Keratinocyte (primary cell): Measurements from ENCODE around the gene VARS1. TPM values are rescaled to one million over a fixed set of nuclear protein-coding genes. Genes with fewer than 3 reads are reported as not detected.

ENCODE experiments used
- DNase-seq: peaks from one replicate; pipeline ENCODE4 v3.0.0-alpha.2; 2011; ENCODE audit warnings: low read depth, missing footprints, low spot score
- FAIRE-seq: peaks from 2 replicates; lab custom pipeline; 2011; peaks lifted over from hg19 to GRCh38; lab: Jason Lieb, UNC
- H2AFZ ChIP-seq: 2 replicates; pipeline ENCODE4 v1.6.0; 2012; ENCODE audit warnings: low read length, control low read depth, inconsistent platforms; ENCODE audit not compliant: control insufficient read depth
- H3K27ac ChIP-seq: 2 replicates; pipeline ENCODE4 v1.5.1; 2011; ENCODE audit warnings: low read length; ENCODE audit not compliant: control insufficient read depth, insufficient read depth
- H3K27me3 ChIP-seq: 3 replicates; pipeline ENCODE4 v1.6.0; 2011; ENCODE audit warnings: low read length; ENCODE audit not compliant: control insufficient read depth, insufficient read depth; ENCODE audit errors: extremely low read depth
- H3K36me3 ChIP-seq, 2 experiments: 2 replicates in 1 of 2; 3 replicates in 1 of 2; pipeline ENCODE4 v1.5.1; 2011; ENCODE audit warnings: low read length in 2 of 2, mild to moderate bottlenecking in 1 of 2; ENCODE audit not compliant: control insufficient read depth in 2 of 2, insufficient read depth in 2 of 2; ENCODE audit errors: extremely low read depth in 1 of 2
- H3K4me1 ChIP-seq: 3 replicates; pipeline ENCODE4 v1.5.1; 2011; ENCODE audit warnings: low read length; ENCODE audit not compliant: control insufficient read depth, insufficient read depth; ENCODE audit errors: extremely low read depth
- H3K4me2 ChIP-seq: 3 replicates; pipeline ENCODE4 v1.6.0; 2011; ENCODE audit warnings: low read depth, low read length; ENCODE audit not compliant: control insufficient read depth, insufficient read depth; ENCODE audit errors: extremely low read depth
- H3K4me3 ChIP-seq, 3 experiments: fragments of 200-600 bp in 1 of 3; sonication (generic) in 1 of 3; 2 replicates in 2 of 3; 3 replicates in 1 of 3; pipeline ENCODE4 v1.5.1; 2011 to 2016; ENCODE audit warnings: low read length in 3 of 3, mild to moderate bottlenecking in 3 of 3, control low read depth in 2 of 3, inconsistent platforms in 1 of 3, low read depth in 1 of 3, mixed read lengths in 1 of 3, mixed run types in 1 of 3, moderate library complexity in 1 of 3; ENCODE audit not compliant: control insufficient read depth in 2 of 3, insufficient read depth in 2 of 3; ENCODE audit errors: extremely low read depth in 1 of 3
- H3K79me2 ChIP-seq: 2 replicates; pipeline ENCODE4 v1.6.0; 2012; ENCODE audit warnings: low read length; ENCODE audit not compliant: control insufficient read depth, insufficient read depth
- H3K9ac ChIP-seq: 3 replicates; pipeline ENCODE4 v1.6.0; 2011; ENCODE audit warnings: low read length; ENCODE audit not compliant: control insufficient read depth, insufficient read depth; ENCODE audit errors: extremely low read depth
- H3K9me1 ChIP-seq: 3 replicates; pipeline ENCODE4 v1.6.0; 2011; ENCODE audit warnings: low read length; ENCODE audit not compliant: control insufficient read depth, insufficient read depth; ENCODE audit errors: extremely low read depth
- H3K9me3 ChIP-seq: 2 replicates; pipeline ENCODE4 v1.5.1; 2012; ENCODE audit warnings: low read depth, low read length; ENCODE audit not compliant: control insufficient read depth
- H4K20me1 ChIP-seq: 3 replicates; pipeline ENCODE4 v1.6.0; 2011; ENCODE audit warnings: low read length; ENCODE audit not compliant: control insufficient read depth, insufficient read depth; ENCODE audit errors: extremely low read depth
- EZH2 ChIP-seq: IDR thresholded peaks from one replicate; pipeline ENCODE4 v1.6.1; 2012; ENCODE audit warnings: inconsistent platforms, mild to moderate bottlenecking, low read length, moderate library complexity
- dilution Hi-C: fragments of 300-500 bp; cut with MboI; formaldehyde crosslinking; loops from one replicate; pipeline ENCODE4 v1.7.0; 2020; ENCODE audit warnings: low sequenced_read_pairs; ENCODE audit not compliant: extremely low pct_ligation_motif_present
- polyA plus RNA-seq, 5 experiments: library from polyadenylated mRNA; depleted of rRNA in 3 of 5; stranded (reverse) in 3 of 5; stranded (forward) in 1 of 5; unstranded in 1 of 5; fragments of >200 nt; gene quantifications; 1 replicate in 1 of 5; 2 replicates in 3 of 5; 3 replicates in 1 of 5; pipeline versions ENCODE4 v1.2.1 to v1.2.3, GENCODE V29; 2011 to 2012; ENCODE audit warnings: missing spikeins in 2 of 5, low read depth in 1 of 5, low replicate concordance in 1 of 5
- TF ChIP-seq, protein P1 (sequence below), 3 experiments: IDR thresholded peaks in 1 of 3; conservative IDR thresholded peaks in 1 of 3; optimal IDR thresholded peaks in 1 of 3; 2 replicates in 2 of 3; 3 replicates in 1 of 3; pipeline versions ENCODE3 to v1.5.1; 2011; ENCODE audit warnings: low read length in 3 of 3, mild to moderate bottlenecking in 3 of 3, moderate library complexity in 2 of 3, control low read depth in 1 of 3, inconsistent platforms in 1 of 3; ENCODE audit not compliant: insufficient read depth in 2 of 3; ENCODE audit errors: extremely low read depth in 1 of 3

Gene VARS1
- polyA plus RNA-seq, 1 donor (not counting 4 experiments of a cell fraction or from before 2014, with no cell fraction given) = 26.3 TPM

DNA sequence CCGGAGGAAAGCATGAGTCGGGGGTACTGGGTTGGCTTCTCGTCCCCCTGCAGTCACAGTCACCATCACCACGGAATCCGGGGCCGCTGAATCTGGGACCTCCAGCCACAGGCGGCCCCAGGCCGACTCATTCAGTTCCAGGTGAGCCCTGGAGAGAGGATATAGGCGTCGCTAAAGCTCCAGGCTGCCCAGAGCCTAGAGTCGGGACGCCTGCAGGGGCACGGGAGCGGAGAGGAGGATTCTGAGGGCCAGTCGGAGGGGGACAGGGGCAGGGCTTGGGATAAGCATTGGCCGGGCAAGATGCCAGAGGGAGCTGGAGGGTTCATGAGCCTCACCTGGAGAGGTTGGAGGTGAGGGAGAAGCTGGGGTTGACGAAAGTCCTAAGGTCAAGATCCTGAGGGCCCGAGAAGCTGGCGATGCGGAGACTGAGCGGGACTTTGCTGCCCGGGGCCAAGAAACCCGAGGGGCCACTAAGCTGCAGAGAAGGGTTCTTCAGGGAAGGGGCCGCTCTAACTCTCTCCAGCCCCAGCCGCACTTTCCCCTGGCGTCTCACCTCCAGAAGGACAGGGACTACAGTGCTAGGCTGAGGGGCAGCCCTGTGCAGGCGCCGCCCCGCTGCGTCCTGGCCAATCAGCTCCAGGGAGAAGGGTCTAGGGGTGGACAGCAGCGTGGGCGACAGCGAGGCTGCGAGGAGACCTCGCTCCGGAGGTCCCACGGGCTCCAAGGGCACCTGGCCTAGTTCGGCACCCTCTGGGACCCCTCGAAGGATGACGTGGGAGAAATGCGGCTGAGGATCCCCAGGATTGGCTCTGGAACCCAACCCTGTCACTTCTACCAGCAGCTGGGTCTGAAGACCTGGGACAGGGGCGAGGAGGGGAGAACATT, 29.4 kb downstream of the VARS1 start:
- Histone ChIP-seq H3K4me1 (peaks cover 7% of the 10 kb centered on the region), H2AFZ (no peak overlapping the region), H4K20me1 (no peaks in the 10 kb centered on the region), H3K27me3 (no peaks in the 10 kb centered on the region), H3K27ac (no peak overlapping the region), H3K4me3 (no peak overlapping the region), H3K9me3 (no peaks in the 10 kb centered on the region), H3K9ac (no peak overlapping the region), H3K9me1 (peaks cover 2% of the 10 kb centered on the region), H3K4me2 (no peak overlapping the region), H3K79me2 (no peaks in the 10 kb centered on the region), H3K36me3 (peaks cover 3 to 5% of the 10 kb centered on the region in 2 experiments)
- TF ChIP-seq EZH2 = no peak
- TF ChIP-seq, protein P1, sequence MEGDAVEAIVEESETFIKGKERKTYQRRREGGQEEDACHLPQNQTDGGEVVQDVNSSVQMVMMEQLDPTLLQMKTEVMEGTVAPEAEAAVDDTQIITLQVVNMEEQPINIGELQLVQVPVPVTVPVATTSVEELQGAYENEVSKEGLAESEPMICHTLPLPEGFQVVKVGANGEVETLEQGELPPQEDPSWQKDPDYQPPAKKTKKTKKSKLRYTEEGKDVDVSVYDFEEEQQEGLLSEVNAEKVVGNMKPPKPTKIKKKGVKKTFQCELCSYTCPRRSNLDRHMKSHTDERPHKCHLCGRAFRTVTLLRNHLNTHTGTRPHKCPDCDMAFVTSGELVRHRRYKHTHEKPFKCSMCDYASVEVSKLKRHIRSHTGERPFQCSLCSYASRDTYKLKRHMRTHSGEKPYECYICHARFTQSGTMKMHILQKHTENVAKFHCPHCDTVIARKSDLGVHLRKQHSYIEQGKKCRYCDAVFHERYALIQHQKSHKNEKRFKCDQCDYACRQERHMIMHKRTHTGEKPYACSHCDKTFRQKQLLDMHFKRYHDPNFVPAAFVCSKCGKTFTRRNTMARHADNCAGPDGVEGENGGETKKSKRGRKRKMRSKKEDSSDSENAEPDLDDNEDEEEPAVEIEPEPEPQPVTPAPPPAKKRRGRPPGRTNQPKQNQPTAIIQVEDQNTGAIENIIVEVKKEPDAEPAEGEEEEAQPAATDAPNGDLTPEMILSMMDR (optimal IDR thresholded peaks at IDR 0.05 in 1 of 3, IDR thresholded peaks at IDR 0.05 in 1 of 3, conservative IDR thresholded peaks at IDR 0.05 in 1 of 3; ENCODE audit: extremely low read depth in 1 of 3, insufficient read depth in 2 of 3, low read length in 3 of 3) = no peak
- no peak for DNase-seq
- no peak for FAIRE-seq
- dilution Hi-C loops = no loop called here

DNA sequence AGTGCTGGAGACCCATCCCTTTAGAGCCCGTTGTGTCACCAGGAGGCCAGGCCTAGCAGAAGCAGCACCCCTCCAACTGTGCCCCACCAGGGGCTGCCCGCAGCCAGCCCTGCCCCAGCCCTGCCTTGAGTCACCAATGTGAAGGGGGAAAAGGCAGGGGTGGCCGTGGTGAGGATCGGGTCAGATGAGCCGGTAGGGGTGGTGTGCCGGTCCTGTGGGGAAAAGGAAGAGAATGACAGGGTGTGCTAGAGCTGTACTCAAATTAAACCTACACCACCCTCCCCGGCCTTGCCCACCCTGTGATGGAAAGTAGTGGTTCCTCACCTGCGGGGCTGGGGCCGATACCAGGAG, 30.0 kb downstream of the VARS1 start:
- Histone ChIP-seq H3K4me3 (no peak overlapping the region), H2AFZ (no peak overlapping the region), H3K4me2 (no peak overlapping the region), H4K20me1 (no peaks in the 10 kb centered on the region), H3K9me3 (no peaks in the 10 kb centered on the region), H3K36me3 (peaks cover 3 to 5% of the 10 kb centered on the region in 2 experiments), H3K9ac (no peak overlapping the region), H3K27me3 (no peaks in the 10 kb centered on the region), H3K27ac (no peak overlapping the region), H3K79me2 (no peaks in the 10 kb centered on the region), H3K4me1 (peaks cover 5% of the 10 kb centered on the region), H3K9me1 (peaks cover 2% of the 10 kb centered on the region)
- dilution Hi-C loops = no loop called here
- DNase-seq (no peak), FAIRE-seq (no peak)
- TF ChIP-seq, protein P1 (optimal IDR thresholded peaks at IDR 0.05 in 1 of 3, IDR thresholded peaks at IDR 0.05 in 1 of 3, conservative IDR thresholded peaks at IDR 0.05 in 1 of 3; ENCODE audit: extremely low read depth in 1 of 3, insufficient read depth in 2 of 3, low read length in 3 of 3) = no peak
- no peak for TF ChIP-seq EZH2
